HepG2 (cell line): ENCODE data around the gene CDC42EP4. TPM values are rescaled to one million over a fixed set of nuclear protein-coding genes. Genes with fewer than 3 reads are reported as not detected.

Experiments
- ATAC-seq: fragments of 200-7000 bp; cut with Tn5 transposase; 3 replicates; pipeline ENCODE4 v1.9.1; 2020; ENCODE audit warnings: mild to moderate bottlenecking, moderate library complexity
- BruUV-seq: library from RNA; stranded (reverse); fragments of 400-500 nt; replicated peaks from 2 replicates; lab custom pipeline; 2021; lab: Mats Ljungman, UMichigan
- CTCF ChIA-PET: fragments of 300-600 bp; formaldehyde crosslinking; extraction: SDS; loops from one replicate; lab custom pipeline; 2021; ENCODE audit warnings: low total read pairs, inconsistent platforms, low intra/inter-chr PET ratio; lab: Yijun Ruan, JAX
- POLR2A ChIA-PET: fragments of 350-600 bp; sonication (Branson Sonifier 250); formaldehyde crosslinking; loops from one replicate; lab custom pipeline; 2020; ENCODE audit warnings: antibody characterized with exemption, inconsistent platforms; lab: Yijun Ruan, JAX
- DNase-seq: peaks from one replicate; pipeline ENCODE4 v3.0.0-alpha.2; 2015; ENCODE audit warnings: low spot score
- FAIRE-seq: peaks from 3 replicates; lab custom pipeline; 2011; peaks lifted over from hg19 to GRCh38; lab: Jason Lieb, UNC
- H2AFZ ChIP-seq: one replicate; pipeline ENCODE4 v1.6.1; 2011; ENCODE audit warnings: low read length, inconsistent platforms
- H3K27ac ChIP-seq: fragments of 300-600 bp; 3 replicates; pipeline ENCODE4 v1.8.0; 2011; ENCODE audit warnings: mixed run types, mild to moderate bottlenecking, mixed read lengths, low read length, inconsistent platforms; ENCODE audit not compliant: insufficient read depth; ENCODE audit errors: extremely low read length
- H3K27me3 ChIP-seq, 2 experiments: fragments of 200-600 bp in 1 of 2; 2 replicates in 1 of 2; 3 replicates in 1 of 2; pipeline versions ENCODE4 v1.6.0 to v1.8.0; 2011; ENCODE audit warnings: low read length in 2 of 2, mild to moderate bottlenecking in 2 of 2, moderate library complexity in 2 of 2, inconsistent platforms in 1 of 2; ENCODE audit not compliant: insufficient read depth in 2 of 2, control insufficient read depth in 1 of 2
- H3K36me3 ChIP-seq, 2 experiments: fragments of 200-600 bp in 1 of 2; replicated peaks in 1 of 2; 2 replicates in 1 of 2; 3 replicates in 1 of 2; pipeline versions ENCODE4 v1.5.1 to v1.8.0; 2011; ENCODE audit warnings: low read length in 2 of 2, inconsistent platforms in 1 of 2; ENCODE audit not compliant: insufficient read depth in 2 of 2, control insufficient read depth in 1 of 2
- H3K4me1 ChIP-seq: 2 replicates; pipeline ENCODE4 v1.5.1; 2012; ENCODE audit warnings: low read length, inconsistent platforms; ENCODE audit not compliant: insufficient read depth
- H3K4me2 ChIP-seq: 2 replicates; pipeline ENCODE4 v1.6.0; 2011; ENCODE audit warnings: low read depth, low read length, inconsistent platforms
- H3K4me3 ChIP-seq, 3 experiments: fragments of 200-600 bp in 1 of 3; sonication (generic), shearing (Covaris generic) in 1 of 3; replicated peaks in 1 of 3; 2 replicates each; pipeline ENCODE4 v1.5.1; 2011 to 2016; ENCODE audit warnings: low read length in 3 of 3, inconsistent platforms in 2 of 3, low read depth in 2 of 3, mild to moderate bottlenecking in 2 of 3, control low read depth in 1 of 3, mixed read lengths in 1 of 3; ENCODE audit not compliant: insufficient read depth in 1 of 3
- H3K79me2 ChIP-seq: one replicate; pipeline ENCODE4 v1.6.1; 2011; ENCODE audit warnings: low read length, inconsistent platforms; ENCODE audit not compliant: insufficient read depth
- H3K9ac ChIP-seq: 2 replicates; pipeline ENCODE4 v1.6.0; 2011; ENCODE audit warnings: mild to moderate bottlenecking, low read depth, low read length, inconsistent platforms; ENCODE audit not compliant: insufficient read depth
- H3K9me3 ChIP-seq: 2 replicates; pipeline ENCODE4 v1.5.1; 2012; ENCODE audit warnings: mild to moderate bottlenecking, low read length
- H4K20me1 ChIP-seq: 2 replicates; pipeline ENCODE4 v1.6.0; 2011; ENCODE audit warnings: inconsistent platforms, mild to moderate bottlenecking, low read length, moderate library complexity; ENCODE audit not compliant: insufficient read depth
- ZNF24 ChIP-seq: fragments of 450-650 bp; IDR thresholded peaks from 2 replicates; pipeline ENCODE4 v1.6.1; 2017; ENCODE audit warnings: antibody characterized with exemption, mild to moderate bottlenecking
- ZNF333 ChIP-seq: sonication (generic); formaldehyde crosslinking; IDR thresholded peaks from 2 replicates; pipeline ENCODE4 v1.4.0; 2020; ENCODE audit warnings: mild to moderate bottlenecking, missing genetic modification reagents, borderline replicate concordance
- ZNF383 ChIP-seq: sonication (generic); formaldehyde crosslinking; IDR thresholded peaks from 2 replicates; pipeline ENCODE4 v1.4.0; 2020; ENCODE audit warnings: missing genetic modification reagents, mild to moderate bottlenecking, borderline replicate concordance
- ZNF614 ChIP-seq: IDR thresholded peaks from 2 replicates; pipeline ENCODE4 v1.6.1; 2018; ENCODE audit warnings: missing biosample characterization, missing genetic modification reagents, inconsistent platforms, borderline replicate concordance
- ZNF687 ChIP-seq: sonication (generic); formaldehyde crosslinking; IDR thresholded peaks from 2 replicates; pipeline ENCODE4 v1.5.1; 2020; ENCODE audit warnings: mild to moderate bottlenecking, missing genetic modification reagents, moderate library complexity
- WGBS: methylation state at CpG from one replicate; pipeline ENCODE4 v1.1.6; 2017; ENCODE audit warnings: low lambda C conversion rate; 5-methylcytosine and 5-hydroxymethylcytosine counted together
- in situ Hi-C: cut with HindIII; loops from 2 replicates; pipeline ENCODE4 v1.10.0; 2017; ENCODE audit warnings: low pct_unique_long_range_greater_than_20kb; ENCODE audit not compliant: extremely low pct_ligation_motif_present
- intact Hi-C: fragments of 100-400 bp; cut with micrococcal nuclease; formaldehyde crosslinking; loops from one replicate; pipeline ENCODE4 v1.10.0; 2022; ENCODE audit not compliant: unreplicated experiment
- polyA plus RNA-seq, 8 experiments: library from polyadenylated mRNA; depleted of rRNA in 3 of 8; stranded (reverse) in 7 of 8; unstranded in 1 of 8; fragments of >200 nt; fragmentation: Illumina TruSeq in 4 of 8; extraction: Trizol in 4 of 8; gene quantifications; 2 replicates each; pipeline versions ENCODE4 v1.2.1 to v1.2.3, GENCODE V29; 2011 to 2016; ENCODE audit warnings: low read depth in 4 of 8, missing spikeins in 1 of 8, mixed read lengths in 1 of 8; ENCODE audit not compliant: insufficient read depth in 1 of 8
- total RNA-seq, 5 experiments: library from RNA; depleted of rRNA; stranded (reverse); fragments of >200 nt; fragmentation: Illumina TruSeq; extraction: Trizol; gene quantifications; 2 replicates each; pipeline ENCODE4 v1.2.3, GENCODE V29; 2016; ENCODE audit warnings: low read depth in 1 of 5

The CDC42EP4 gene
- total and polyA plus RNA-seq, 2 of the 13 experiments (the other 11 are each of a cell fraction or from before 2014, with no cell fraction given) = 19.0 to 54.0 TPM

- H3K36me3 ChIP-seq = no peaks in the 10 kb centered on the region
- 0% methylated on average over 3 of the region's 5 CpGs for WGBS
- FAIRE-seq = no peak
- POLR2A ChIA-PET = interaction anchor here (1.4 kb wide), 1 partner anchor 85 kb away, joined by 3 read pairs; no protein-coding TSS in a partner anchor
- no peaks in the 10 kb centered on the region for H3K79me2 ChIP-seq
- TF ChIP-seq ZNF333 = no peak
- no peak for TF ChIP-seq ZNF383 (CRISPR knock-in tag)
- TF ChIP-seq ZNF687 (CRISPR knock-in tag) = 0 out of 2 replicates have a peak, but pooled peaks have one; percentile 16
- no peak for TF ChIP-seq ZNF24
- TF ChIP-seq ZNF614 (CRISPR knock-in tag) = no peak
- CTCF ChIA-PET = no interaction called here
- no TSS peak for BruUV-seq
- no peak overlapping the region for H3K27ac ChIP-seq
- H3K4me1 ChIP-seq = peaks cover 35% of the 10 kb centered on the region
- no peak for DNase-seq
- H3K9ac ChIP-seq = no peak overlapping the region
- no peak overlapping the region for H2AFZ ChIP-seq
- ATAC-seq = no peak
- intact Hi-C loops (no loop called here), in situ Hi-C loops (no loop called here)
- H4K20me1 ChIP-seq = no peaks in the 10 kb centered on the region
- H3K4me2 ChIP-seq = no peak overlapping the region
- H3K9me3 ChIP-seq = no peaks in the 10 kb centered on the region
- H3K4me3 ChIP-seq = no peak overlapping the region
- peaks cover 19 to 92% of the 10 kb centered on the region in 2 experiments for H3K27me3 ChIP-seq
Measured at GRCh38 chr17:73347351-73347750, 35.5 kb upstream of the CDC42EP4 start.
